Activated B cell treated with CpG ODN at 0.5 μM for 24 hours (primary cell): Measurements from ENCODE around the gene RHBDL3. TPM values are rescaled to one million over a fixed set of nuclear protein-coding genes. Genes with fewer than 3 reads are reported as not detected.

Experiments used
- ATAC-seq: fragments of 200-7000 bp; cut with Tn5 transposase; one replicate; pipeline ENCODE4 v1.10.0; 2021; ENCODE audit warnings: low read depth, mild to moderate bottlenecking, moderate library complexity
- CTCF ChIA-PET: fragments of 350-600 bp; sonication (Branson Sonifier 250); formaldehyde crosslinking; loops from one replicate; lab custom pipeline; 2021; ENCODE audit warnings: antibody characterized with exemption; lab: Charles Lee
- POLR2A ChIA-PET: fragments of 350-600 bp; sonication (Branson Sonifier 250); formaldehyde crosslinking; loops from one replicate; lab custom pipeline; 2021; ENCODE audit warnings: antibody characterized with exemption; lab: Charles Lee
- DNase-seq: peaks from one replicate; pipeline ENCODE4 v3.0.0; 2022
- H3K27ac Mint-ChIP-seq: one replicate; pipeline ENCODE4 v1.8.0; 2020; ENCODE audit warnings: mixed read lengths
- H3K27me3 Mint-ChIP-seq: one replicate; pipeline ENCODE4 v1.8.0; 2021; ENCODE audit warnings: mixed read lengths
- H3K36me3 Mint-ChIP-seq: one replicate; pipeline ENCODE4 v1.8.0; 2021; ENCODE audit warnings: low read depth, mixed read lengths
- H3K4me1 Mint-ChIP-seq: one replicate; pipeline ENCODE4 v1.8.0; 2021; ENCODE audit warnings: mixed read lengths
- H3K4me3 Mint-ChIP-seq: one replicate; pipeline ENCODE4 v1.8.0; 2020; ENCODE audit warnings: mild to moderate bottlenecking, mixed read lengths
- H3K9me3 Mint-ChIP-seq: one replicate; pipeline ENCODE4 v1.8.0; 2020; ENCODE audit warnings: mixed read lengths
- intact Hi-C: fragments of 100-400 bp; cut with micrococcal nuclease; formaldehyde crosslinking; loops from one replicate; pipeline ENCODE4 v1.15.1; 2024
- total RNA-seq: library from RNA; stranded (reverse); gene quantifications from 2 replicates; pipeline ENCODE4 v1.2.3, GENCODE V29; 2022
- TF ChIP-seq, protein P1 (sequence below): fragments of 200-600 bp; IDR thresholded peaks from one replicate; pipeline ENCODE4 v1.8.0; 2022; ENCODE audit warnings: antibody characterized with exemption, mild to moderate bottlenecking

Gene RHBDL3
- total RNA-seq, 1 donor from 2014 or later: 0.20 TPM

DNA sequence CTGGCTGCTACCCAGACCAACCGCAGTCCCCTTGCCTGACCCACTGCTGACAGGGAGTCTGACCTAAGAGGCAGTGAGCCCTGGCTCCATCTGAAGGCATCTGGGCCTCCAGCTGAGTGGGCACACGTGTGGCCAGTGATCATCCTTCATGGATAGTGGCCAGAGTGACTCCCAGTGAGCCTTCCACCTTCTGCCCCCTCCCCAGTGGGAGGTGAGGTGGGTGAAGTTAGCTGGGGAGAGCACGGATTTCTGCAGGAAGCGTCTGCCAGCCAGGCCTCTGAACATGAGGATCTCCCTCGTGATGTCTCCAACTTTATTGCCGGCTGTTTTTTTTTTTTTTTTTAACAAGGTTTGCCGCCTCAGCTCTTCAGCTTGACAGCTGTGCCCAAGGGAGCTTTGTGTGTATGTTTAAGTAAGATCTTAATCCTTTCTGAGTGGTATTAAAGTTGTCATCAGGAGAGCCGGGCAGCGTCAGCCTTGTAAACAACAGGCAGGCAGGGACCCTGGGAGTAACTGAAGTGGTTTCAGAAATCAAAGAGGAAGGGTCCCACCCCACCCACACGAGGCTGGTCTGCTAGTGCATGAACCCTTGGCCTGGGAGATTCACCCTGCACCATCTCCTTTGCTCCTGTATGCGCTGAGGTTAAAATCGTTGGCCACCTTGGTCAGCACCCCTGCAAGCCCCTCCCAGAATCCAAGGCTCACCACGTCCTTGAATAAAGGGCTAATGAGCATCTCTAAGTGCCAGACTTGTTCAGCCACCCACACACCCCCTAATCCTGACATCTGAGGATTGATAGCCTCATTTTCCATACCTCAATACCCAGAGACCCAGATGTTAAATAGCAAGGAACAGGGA, 33.3 kb downstream of the RHBDL3 start:
- no peak for DNase-seq
- TF ChIP-seq, protein P1, sequence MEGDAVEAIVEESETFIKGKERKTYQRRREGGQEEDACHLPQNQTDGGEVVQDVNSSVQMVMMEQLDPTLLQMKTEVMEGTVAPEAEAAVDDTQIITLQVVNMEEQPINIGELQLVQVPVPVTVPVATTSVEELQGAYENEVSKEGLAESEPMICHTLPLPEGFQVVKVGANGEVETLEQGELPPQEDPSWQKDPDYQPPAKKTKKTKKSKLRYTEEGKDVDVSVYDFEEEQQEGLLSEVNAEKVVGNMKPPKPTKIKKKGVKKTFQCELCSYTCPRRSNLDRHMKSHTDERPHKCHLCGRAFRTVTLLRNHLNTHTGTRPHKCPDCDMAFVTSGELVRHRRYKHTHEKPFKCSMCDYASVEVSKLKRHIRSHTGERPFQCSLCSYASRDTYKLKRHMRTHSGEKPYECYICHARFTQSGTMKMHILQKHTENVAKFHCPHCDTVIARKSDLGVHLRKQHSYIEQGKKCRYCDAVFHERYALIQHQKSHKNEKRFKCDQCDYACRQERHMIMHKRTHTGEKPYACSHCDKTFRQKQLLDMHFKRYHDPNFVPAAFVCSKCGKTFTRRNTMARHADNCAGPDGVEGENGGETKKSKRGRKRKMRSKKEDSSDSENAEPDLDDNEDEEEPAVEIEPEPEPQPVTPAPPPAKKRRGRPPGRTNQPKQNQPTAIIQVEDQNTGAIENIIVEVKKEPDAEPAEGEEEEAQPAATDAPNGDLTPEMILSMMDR: no peak
- ChIA-PET CTCF (no interaction called here), POLR2A (no interaction called here)
- Mint-ChIP-seq H3K4me3 (no peak overlapping the region), H3K4me1 (no peaks in the 10 kb centered on the region), H3K27me3 (no peaks in the 10 kb centered on the region), H3K9me3 (no peaks in the 10 kb centered on the region), H3K27ac (no peak overlapping the region), H3K36me3 (no peaks in the 10 kb centered on the region)
- intact Hi-C loops: no loop called here
- no peak for ATAC-seq

DNA sequence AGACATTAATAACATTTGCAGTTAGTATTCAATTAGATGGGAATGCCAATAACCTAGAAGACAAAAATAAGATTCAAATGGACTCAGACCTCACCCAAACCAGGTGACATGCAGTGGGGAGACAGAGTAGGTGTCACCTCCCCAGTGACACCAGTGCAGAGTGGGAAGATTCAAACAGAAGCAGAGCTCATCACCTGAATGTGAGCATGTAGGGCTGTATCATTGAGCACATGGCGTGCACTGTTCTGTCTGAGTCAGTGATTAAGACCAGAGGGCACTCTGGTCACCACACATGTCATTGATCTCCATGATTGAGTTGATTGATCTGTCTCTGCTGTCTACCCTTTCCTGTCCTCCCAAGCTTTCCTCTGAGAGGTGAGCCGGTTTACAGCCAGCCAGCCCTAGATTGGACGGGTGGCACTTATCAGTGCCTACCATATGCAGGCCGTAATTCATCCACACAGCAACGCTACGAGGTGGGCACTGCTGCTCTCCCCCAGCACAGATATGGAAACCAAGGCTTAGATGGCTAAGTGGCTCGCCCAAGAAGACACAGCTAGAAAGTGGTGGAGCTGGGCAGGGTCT, 34.0 kb downstream of the RHBDL3 start:
- Mint-ChIP-seq H3K36me3 (no peaks in the 10 kb centered on the region), H3K9me3 (no peaks in the 10 kb centered on the region), H3K27me3 (no peaks in the 10 kb centered on the region), H3K4me1 (no peaks in the 10 kb centered on the region), H3K27ac (no peak overlapping the region), H3K4me3 (no peak overlapping the region)
- POLR2A ChIA-PET: no interaction called here
- DNase-seq: no peak
- no peak for ATAC-seq
- intact Hi-C loops: no loop called here
- TF ChIP-seq, protein P1: no peak
- CTCF ChIA-PET: no interaction called here

DNA sequence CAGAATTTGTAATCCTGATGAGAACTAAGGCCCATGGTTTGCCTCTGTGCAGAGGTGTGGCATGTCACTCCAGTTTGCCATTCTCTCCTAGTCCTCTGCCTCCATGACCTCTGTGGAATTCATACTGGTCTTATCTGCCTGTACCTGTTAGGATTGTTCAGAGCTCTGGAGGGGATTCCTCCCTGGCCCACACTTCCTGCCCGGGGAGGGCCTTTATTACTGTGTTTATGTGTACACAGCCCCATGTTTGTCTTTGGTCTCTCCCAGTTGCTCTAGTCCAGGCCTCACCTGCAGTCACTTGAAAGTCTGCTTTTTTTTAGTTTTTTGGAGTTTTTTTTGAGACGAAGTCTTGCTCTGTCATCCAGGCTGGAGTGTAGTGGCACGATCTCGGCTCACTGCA, 36.4 kb downstream of the RHBDL3 start:
- no peak overlapping the region for H3K4me3 Mint-ChIP-seq
- DNase-seq: no peak
- H3K36me3 Mint-ChIP-seq: no peaks in the 10 kb centered on the region
- ChIA-PET CTCF (no interaction called here), POLR2A (no interaction called here)
- TF ChIP-seq, protein P1: no peak
- H3K4me1 Mint-ChIP-seq: no peaks in the 10 kb centered on the region
- intact Hi-C loops: no loop called here
- no peaks in the 10 kb centered on the region for H3K27me3 Mint-ChIP-seq
- H3K9me3 Mint-ChIP-seq: no peaks in the 10 kb centered on the region
- no peak overlapping the region for H3K27ac Mint-ChIP-seq
- ATAC-seq: no peak

DNA sequence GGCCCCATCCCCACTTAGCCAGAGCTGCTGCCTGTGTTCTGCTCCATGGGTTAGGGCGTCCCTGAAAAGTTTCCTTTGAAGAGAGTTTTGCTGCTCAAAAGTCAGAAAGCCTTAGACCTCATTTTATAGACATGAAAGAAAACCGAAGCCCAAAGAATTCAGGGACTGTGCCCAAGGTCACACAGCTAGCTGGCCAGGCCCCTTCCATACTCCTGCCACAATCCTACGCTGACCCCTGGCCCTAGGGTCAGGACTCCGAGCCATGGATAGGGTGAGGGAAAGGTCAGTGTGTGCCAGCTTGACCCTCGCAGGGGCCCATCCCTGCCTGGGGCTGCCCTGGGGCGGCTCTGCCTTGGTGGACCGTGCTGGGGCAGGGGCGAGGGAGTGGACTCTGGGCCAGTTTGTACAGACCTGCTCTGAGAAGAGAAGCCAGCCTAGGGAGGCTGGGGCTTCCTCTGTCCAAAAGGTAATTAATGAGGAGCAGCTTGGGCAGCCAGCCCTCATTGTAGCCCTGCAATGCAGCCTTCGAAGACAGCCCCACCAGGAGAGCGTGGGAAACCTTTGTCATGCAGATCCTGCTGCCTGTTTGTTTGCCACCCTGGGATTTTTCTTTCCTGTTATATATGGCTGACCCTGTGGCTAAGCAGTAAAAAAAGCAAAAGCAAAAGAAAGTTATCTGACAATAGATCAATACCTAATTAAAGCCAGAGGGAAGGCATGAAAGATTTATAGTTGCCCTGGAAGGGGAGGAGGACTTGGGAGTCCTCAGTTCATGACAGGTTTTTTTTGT, 37.4 kb downstream of the RHBDL3 start:
- Mint-ChIP-seq H3K27ac (no peak overlapping the region), H3K9me3 (no peaks in the 10 kb centered on the region), H3K27me3 (no peaks in the 10 kb centered on the region), H3K4me1 (no peaks in the 10 kb centered on the region), H3K4me3 (no peak overlapping the region), H3K36me3 (no peaks in the 10 kb centered on the region)
- DNase-seq (no peak), ATAC-seq (no peak)
- intact Hi-C loops: no loop called here
- CTCF ChIA-PET: no interaction called here
- TF ChIP-seq, protein P1: no peak
- POLR2A ChIA-PET: no interaction called here

DNA sequence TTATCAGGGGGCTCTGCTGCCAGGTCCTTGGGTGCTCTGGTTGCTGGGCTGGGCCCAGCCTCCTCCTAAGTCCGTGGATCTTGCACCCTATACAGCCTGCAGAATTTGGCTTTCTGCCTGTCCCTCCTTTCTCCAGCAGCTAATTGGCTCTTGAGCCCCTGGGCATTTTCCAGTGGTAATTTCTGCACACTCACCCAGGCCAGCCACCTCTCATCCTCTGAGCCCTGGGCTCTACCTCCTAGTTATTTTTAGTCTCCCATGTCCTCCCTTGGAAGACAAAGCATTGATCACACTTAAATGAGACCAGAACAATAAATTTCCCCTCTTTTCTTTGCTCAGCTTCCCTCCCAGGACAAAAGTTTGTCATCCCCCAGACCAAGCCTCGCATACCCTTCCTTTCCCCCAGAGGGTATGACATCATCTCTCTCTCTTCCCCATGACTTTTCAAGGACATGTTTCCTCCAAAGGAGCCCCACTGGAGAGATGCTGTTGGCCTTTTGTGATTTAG, 38.2 kb downstream of the RHBDL3 start:
- no peak for ATAC-seq
- ChIA-PET POLR2A (no interaction called here), CTCF (no interaction called here)
- H3K4me1 Mint-ChIP-seq: no peaks in the 10 kb centered on the region
- TF ChIP-seq, protein P1: no peak
- H3K4me3 Mint-ChIP-seq: no peak overlapping the region
- no peaks in the 10 kb centered on the region for H3K9me3 Mint-ChIP-seq
- no peak for DNase-seq
- H3K27me3 Mint-ChIP-seq: no peaks in the 10 kb centered on the region
- intact Hi-C loops: no loop called here
- no peak overlapping the region for H3K27ac Mint-ChIP-seq
- H3K36me3 Mint-ChIP-seq: no peaks in the 10 kb centered on the region
